ENCODE measurements around the gene POLR2B. TPM values are rescaled to one million over a fixed set of nuclear protein-coding genes. Genes with fewer than 3 reads are reported as not detected.

POLR2B gene
- total RNA-seq, 4 donors from 2014 or later, result 58.0 to 109 (median 83.3) TPM

GRCh38 chr4:57065730-57066482, 87.2 kb downstream of the POLR2B start:
- no peak for TF ChIP-seq CTCF (IDR thresholded peaks at IDR 0.05; ENCODE audit: low read depth)

GRCh38 chr4:57068237-57068981, 89.7 kb downstream of the POLR2B start:
- TF ChIP-seq CTCF (IDR thresholded peaks at IDR 0.05; ENCODE audit: low read depth), result no peak

GRCh38 chr4:57070461-57070860, 91.8 kb downstream of the POLR2B start:
- TF ChIP-seq CTCF (IDR thresholded peaks at IDR 0.05; ENCODE audit: low read depth), result no peak

GRCh38 chr4:57071326-57071725, 92.6 kb downstream of the POLR2B start:
- no peak for TF ChIP-seq CTCF (IDR thresholded peaks at IDR 0.05; ENCODE audit: low read depth)

DNA sequence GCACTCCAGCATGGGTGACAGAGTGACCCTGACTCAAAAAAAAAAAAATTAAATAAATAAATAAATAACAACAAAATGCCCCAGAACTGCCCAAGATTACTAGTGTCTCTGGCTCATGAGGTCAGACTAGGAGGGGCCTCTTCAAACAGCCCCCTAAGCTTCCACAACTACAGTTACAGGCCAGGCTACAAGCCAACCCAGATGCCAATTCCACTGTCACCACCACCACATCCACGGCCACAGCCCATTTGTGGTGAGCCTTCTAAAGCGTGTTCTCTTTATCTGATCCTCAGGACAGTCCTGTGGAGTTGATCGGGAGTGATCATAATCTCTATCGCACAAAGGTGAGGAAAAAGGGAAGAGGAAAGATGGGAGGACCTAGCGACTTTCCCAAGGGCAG, 94.9 kb downstream of the POLR2B start:
- TF ChIP-seq CTCF (IDR thresholded peaks at IDR 0.05; ENCODE audit: low read depth), result no peak

- no peak for TF ChIP-seq CTCF (IDR thresholded peaks at IDR 0.05; ENCODE audit: low read depth)
These were observed 96.0 kb downstream of the POLR2B start for GRCh38 chr4:57074744-57075143.

- TF ChIP-seq CTCF (IDR thresholded peaks at IDR 0.05; ENCODE audit: low read depth), result no peak
These were observed 96.7 kb downstream of the POLR2B start for GRCh38 chr4:57075367-57075766.

Measured in subcutaneous adipose tissue (tissue), 4 donors.